Smooth muscle cell (in vitro differentiated cells): Measurements from ENCODE around the gene RBP5. TPM values are rescaled to one million over a fixed set of nuclear protein-coding genes. Genes with fewer than 3 reads are reported as not detected.
A peak's percentile ranks its signal among the peaks of the same experiment; 100 is the strongest.

Experiments used
- DNase-seq: peaks from one replicate; lab custom pipeline; 2025; ENCODE audit not compliant: unreplicated experiment; lab: John Stamatoyannopoulos, UW
- H2AFZ ChIP-seq: fragments of 200-600 bp; sonication (generic); 2 replicates; pipeline ENCODE4 v1.6.0; 2016; ENCODE audit warnings: antibody characterized with exemption, low read depth, mild to moderate bottlenecking
- H3F3A ChIP-seq: fragments of 200-600 bp; sonication (generic); 2 replicates; pipeline ENCODE4 v1.6.0; 2017; ENCODE audit warnings: antibody characterized with exemption, low read depth
- H3K27ac ChIP-seq: fragments of 200-600 bp; sonication (generic); 2 replicates; pipeline ENCODE4 v1.5.1; 2016; ENCODE audit warnings: low read depth, mild to moderate bottlenecking
- H3K27me3 ChIP-seq: fragments of 200-600 bp; sonication (generic); 2 replicates; pipeline ENCODE4 v1.6.1; 2016; ENCODE audit warnings: low read depth, mild to moderate bottlenecking
- H3K36me3 ChIP-seq: fragments of 200-600 bp; sonication (generic); 2 replicates; pipeline ENCODE4 v1.5.1; 2016; ENCODE audit warnings: low read depth
- H3K4me1 ChIP-seq: fragments of 200-600 bp; sonication (generic); 2 replicates; pipeline ENCODE4 v1.5.1; 2016; ENCODE audit warnings: low read depth
- H3K4me2 ChIP-seq: fragments of 200-600 bp; sonication (generic); 2 replicates; pipeline ENCODE4 v1.6.0; 2016; ENCODE audit warnings: mild to moderate bottlenecking
- H3K4me3 ChIP-seq: fragments of 200-600 bp; sonication (generic); 2 replicates; pipeline ENCODE4 v1.5.1; 2016; ENCODE audit warnings: mild to moderate bottlenecking
- H3K79me2 ChIP-seq: fragments of 200-600 bp; sonication (generic); 2 replicates; pipeline ENCODE4 v1.6.0; 2016; ENCODE audit warnings: low read depth, mild to moderate bottlenecking
- H3K9ac ChIP-seq: fragments of 200-600 bp; sonication (generic); 2 replicates; pipeline ENCODE4 v1.6.0; 2016; ENCODE audit warnings: low read depth
- H3K9me3 ChIP-seq: fragments of 200-600 bp; sonication (generic); replicated peaks from 2 replicates; pipeline ENCODE4 v1.5.1; 2016; ENCODE audit warnings: low read depth
- H4K20me1 ChIP-seq: fragments of 200-600 bp; sonication (generic); 2 replicates; pipeline ENCODE4 v1.6.0; 2016; ENCODE audit warnings: low read depth
- WGBS: methylation state at CpG from one replicate; pipeline ENCODE4 v1.1.7; 2016; ENCODE audit warnings: low lambda C conversion rate; 5-methylcytosine and 5-hydroxymethylcytosine counted together
- polyA plus RNA-seq: library from polyadenylated mRNA; unstranded; fragments of >200 nt; fragmentation: Nextera tagmentation; extraction: Ambion mirVana; gene quantifications from 2 replicates; pipeline ENCODE4 v1.2.1, GENCODE V29; 2016
- total RNA-seq: library from RNA; depleted of rRNA; stranded (reverse); fragments of >200 nt; gene quantifications from 2 replicates; pipeline ENCODE4 v1.2.3, GENCODE V29; 2014
- TF ChIP-seq, protein P1 (sequence below): fragments of 200-600 bp; sonication (generic); IDR thresholded peaks from 2 replicates; pipeline ENCODE4 v1.5.1; 2017; ENCODE audit warnings: borderline replicate concordance, mild to moderate bottlenecking, antibody characterized with exemption; ENCODE audit not compliant: insufficient read depth, poor library complexity, severe bottlenecking

RBP5 gene
- total and polyA plus RNA-seq, 2 experiments from 2014 or later: 0.21 TPM; not detected in 1

DNA sequence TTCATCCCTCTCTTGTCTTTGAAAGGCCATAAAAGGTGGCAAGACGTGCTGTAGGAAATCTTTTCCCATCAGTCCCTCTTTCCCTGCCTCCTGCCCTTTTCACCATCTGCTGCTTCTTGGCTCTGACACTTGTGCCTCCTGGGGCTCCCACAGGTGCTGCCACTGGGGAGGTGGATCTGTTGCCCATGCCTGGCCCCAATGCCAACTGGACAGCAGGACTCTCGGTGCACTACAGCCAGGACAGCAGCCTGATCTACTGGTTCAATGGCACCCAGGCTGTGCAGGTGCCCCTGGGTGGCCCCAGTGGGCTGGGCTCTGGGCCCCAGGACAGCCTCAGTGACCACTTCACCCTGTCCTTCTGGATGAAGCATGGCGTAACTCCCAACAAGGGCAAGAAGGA, 8.0 kb upstream of the RBP5 start:
- Histone ChIP-seq H2AFZ (no peak overlapping the region), H3K4me1 (no peaks in the 10 kb centered on the region), H3K27ac (no peak overlapping the region), H3K9me3 (no peaks in the 10 kb centered on the region), H4K20me1 (peaks cover 11% of the 10 kb centered on the region), H3K27me3 (no peaks in the 10 kb centered on the region), H3K4me3 (no peak overlapping the region), H3F3A (no peaks in the 10 kb centered on the region), H3K9ac (no peak overlapping the region), H3K36me3 (no peaks in the 10 kb centered on the region), H3K4me2 (no peak overlapping the region), H3K79me2 (no peaks in the 10 kb centered on the region)
- TF ChIP-seq, protein P1, sequence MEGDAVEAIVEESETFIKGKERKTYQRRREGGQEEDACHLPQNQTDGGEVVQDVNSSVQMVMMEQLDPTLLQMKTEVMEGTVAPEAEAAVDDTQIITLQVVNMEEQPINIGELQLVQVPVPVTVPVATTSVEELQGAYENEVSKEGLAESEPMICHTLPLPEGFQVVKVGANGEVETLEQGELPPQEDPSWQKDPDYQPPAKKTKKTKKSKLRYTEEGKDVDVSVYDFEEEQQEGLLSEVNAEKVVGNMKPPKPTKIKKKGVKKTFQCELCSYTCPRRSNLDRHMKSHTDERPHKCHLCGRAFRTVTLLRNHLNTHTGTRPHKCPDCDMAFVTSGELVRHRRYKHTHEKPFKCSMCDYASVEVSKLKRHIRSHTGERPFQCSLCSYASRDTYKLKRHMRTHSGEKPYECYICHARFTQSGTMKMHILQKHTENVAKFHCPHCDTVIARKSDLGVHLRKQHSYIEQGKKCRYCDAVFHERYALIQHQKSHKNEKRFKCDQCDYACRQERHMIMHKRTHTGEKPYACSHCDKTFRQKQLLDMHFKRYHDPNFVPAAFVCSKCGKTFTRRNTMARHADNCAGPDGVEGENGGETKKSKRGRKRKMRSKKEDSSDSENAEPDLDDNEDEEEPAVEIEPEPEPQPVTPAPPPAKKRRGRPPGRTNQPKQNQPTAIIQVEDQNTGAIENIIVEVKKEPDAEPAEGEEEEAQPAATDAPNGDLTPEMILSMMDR: no peak
- DNase-seq: no peak
- WGBS: 94% methylated on average over 3 of the region's 3 CpGs

DNA sequence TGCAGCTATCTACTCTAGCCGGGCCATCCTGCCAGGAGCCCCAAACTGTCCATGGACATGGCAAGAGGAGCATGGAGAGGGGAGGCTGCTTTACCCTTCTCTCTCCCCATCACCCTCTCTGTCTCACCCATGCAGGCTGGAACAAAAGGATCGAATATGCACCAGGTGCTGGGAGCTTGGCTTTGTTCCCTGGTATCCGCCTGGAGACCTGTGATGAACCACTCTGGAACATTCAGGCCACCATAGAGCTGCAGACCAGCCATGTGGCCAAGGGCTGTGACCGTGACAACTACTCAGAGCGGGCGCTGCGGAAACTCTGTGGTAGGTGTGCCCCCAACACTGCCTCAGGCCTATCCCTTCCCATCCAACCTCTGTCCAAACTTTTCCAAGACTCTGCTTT, 7.4 kb upstream of the RBP5 start:
- no peak overlapping the region for H3K4me2 ChIP-seq
- no peaks in the 10 kb centered on the region for H3K9me3 ChIP-seq
- H4K20me1 ChIP-seq: peaks cover 11% of the 10 kb centered on the region
- TF ChIP-seq, protein P1: no peak
- H3F3A ChIP-seq: no peaks in the 10 kb centered on the region
- no peaks in the 10 kb centered on the region for H3K4me1 ChIP-seq
- H3K27me3 ChIP-seq: no peaks in the 10 kb centered on the region
- no peak overlapping the region for H3K27ac ChIP-seq
- no peaks in the 10 kb centered on the region for H3K36me3 ChIP-seq
- H3K4me3 ChIP-seq: no peak overlapping the region
- H2AFZ ChIP-seq: no peak overlapping the region
- 96% methylated on average over 7 of the region's 7 CpGs for WGBS
- DNase-seq: no peak
- H3K79me2 ChIP-seq: no peaks in the 10 kb centered on the region
- no peak overlapping the region for H3K9ac ChIP-seq

DNA sequence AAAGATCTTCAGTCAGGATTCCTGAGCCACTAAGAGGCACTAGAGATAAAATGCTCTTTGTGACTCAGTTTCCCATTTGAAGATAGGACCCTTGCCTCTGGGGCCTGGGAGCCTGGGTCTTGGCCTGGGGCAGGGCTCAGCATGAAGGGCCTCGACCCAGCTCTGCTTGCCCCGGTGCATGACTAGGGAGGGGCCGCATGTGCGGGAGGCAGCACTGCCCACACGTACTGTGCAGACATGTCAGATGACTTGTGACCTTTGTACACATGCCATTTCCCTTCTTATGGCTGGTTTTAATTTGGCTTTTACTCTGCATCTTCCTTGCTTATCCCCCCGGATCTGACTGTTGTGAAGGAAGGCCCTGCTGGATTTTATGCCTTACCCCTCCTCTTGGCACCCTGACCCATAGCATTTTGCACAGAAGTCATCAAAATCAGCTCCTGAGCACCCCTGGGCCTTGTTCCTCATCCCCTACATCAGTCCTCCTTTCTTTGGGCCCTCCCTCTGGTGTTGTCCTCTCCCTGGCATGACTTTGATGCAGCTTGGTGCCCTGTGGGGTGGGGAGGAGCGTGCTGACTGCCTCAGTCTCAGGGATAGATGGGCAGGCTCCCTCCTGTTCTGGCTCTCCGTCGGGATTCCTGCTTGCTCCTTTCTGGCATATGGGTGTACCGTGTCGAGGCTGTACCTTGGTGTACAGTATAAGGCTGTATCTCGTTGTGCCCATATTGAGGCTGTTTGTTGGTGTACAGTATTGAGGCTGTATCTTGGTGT, 5.9 kb upstream of the RBP5 start:
- H3K9me3 ChIP-seq: no peaks in the 10 kb centered on the region
- WGBS: 93% methylated on average over 12 of the region's 12 CpGs
- peaks cover 3% of the 10 kb centered on the region for H3K4me1 ChIP-seq
- H3F3A ChIP-seq: no peaks in the 10 kb centered on the region
- H3K27me3 ChIP-seq: no peaks in the 10 kb centered on the region
- TF ChIP-seq, protein P1: no peak
- H2AFZ ChIP-seq: no peak overlapping the region
- no peaks in the 10 kb centered on the region for H3K36me3 ChIP-seq
- H3K27ac ChIP-seq: no peak overlapping the region
- H3K4me2 ChIP-seq: no peak overlapping the region
- H3K79me2 ChIP-seq: no peaks in the 10 kb centered on the region
- DNase-seq: no peak
- H4K20me1 ChIP-seq: peaks cover 11% of the 10 kb centered on the region
- no peak overlapping the region for H3K4me3 ChIP-seq
- H3K9ac ChIP-seq: no peak overlapping the region

DNA sequence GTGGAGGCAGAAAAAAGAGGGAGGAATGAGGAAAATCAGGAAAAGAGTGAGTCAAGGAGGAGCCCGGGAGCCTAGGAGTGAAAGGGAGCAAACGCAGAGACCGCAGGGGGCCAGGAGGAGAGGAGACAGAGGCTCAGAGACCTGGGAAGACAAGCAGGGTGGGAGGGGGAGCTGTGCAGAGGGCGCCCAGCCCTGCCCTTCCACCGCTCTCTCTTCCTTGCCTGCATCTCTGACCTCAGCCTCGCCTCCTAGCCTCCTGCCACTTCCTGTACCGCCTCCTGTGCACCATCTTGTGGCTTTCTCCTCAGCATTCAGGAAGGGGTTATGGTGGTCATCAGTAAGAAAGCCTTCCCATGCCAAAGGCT, 2.8 kb upstream of the RBP5 start:
- Histone ChIP-seq H4K20me1 (peaks cover 11% of the 10 kb centered on the region), H3K4me1 (peaks cover 5% of the 10 kb centered on the region), H3K79me2 (no peaks in the 10 kb centered on the region), H3K4me3 (peak overlapping the region; percentile 66), H3K9me3 (no peaks in the 10 kb centered on the region), H3K27ac (no peak overlapping the region), H3F3A (no peaks in the 10 kb centered on the region), H3K9ac (no peak overlapping the region), H2AFZ (no peak overlapping the region), H3K4me2 (peak overlapping the region; percentile 97), H3K27me3 (peaks cover 3% of the 10 kb centered on the region), H3K36me3 (no peaks in the 10 kb centered on the region)
- WGBS: 35% methylated on average over 4 of the region's 7 CpGs
- no peak for DNase-seq
- TF ChIP-seq, protein P1: no peak
